IMR-90 (cell line): ENCODE data around the gene GIMAP8. TPM values are rescaled to one million over a fixed set of nuclear protein-coding genes. Genes with fewer than 3 reads are reported as not detected.

Source experiments
- ATAC-seq: fragments of 200-7000 bp; cut with Tn5 transposase; 2 replicates; pipeline ENCODE4 v1.9.1; 2020; ENCODE audit warnings: low read depth, mild to moderate bottlenecking, moderate library complexity
- BruUV-seq: library from RNA; stranded (reverse); fragments of 400-500 nt; replicated peaks from 2 replicates; lab custom pipeline; 2021; lab: Mats Ljungman, UMichigan
- CTCF ChIA-PET: fragments of 300-600 bp; formaldehyde crosslinking; extraction: SDS; loops from one replicate; lab custom pipeline; 2021; ENCODE audit warnings: antibody characterized with exemption; lab: Yijun Ruan, JAX
- POLR2A ChIA-PET: fragments of 300-600 bp; sonication (Branson Sonifier 250); formaldehyde crosslinking; loops from one replicate; lab custom pipeline; 2022; ENCODE audit warnings: antibody characterized with exemption; ENCODE audit not compliant: unreplicated experiment; lab: Charles Lee
- DNase-seq: peaks from one replicate; pipeline ENCODE4 v3.0.0; 2013
- H2AFZ ChIP-seq: replicated peaks from 2 replicates; pipeline ENCODE3; 2013; ENCODE audit warnings: low read length, mild to moderate bottlenecking; ENCODE audit not compliant: poor library complexity
- H2AK5ac ChIP-seq: 2 replicates; pipeline ENCODE4 v1.6.1; 2013; ENCODE audit warnings: low read depth, low read length, inconsistent platforms
- H2AK9ac ChIP-seq: replicated peaks from 2 replicates; pipeline ENCODE3; 2013; ENCODE audit warnings: mild to moderate bottlenecking, low read depth, low read length, moderate library complexity; ENCODE audit not compliant: poor library complexity
- H2BK120ac ChIP-seq: 2 replicates; pipeline ENCODE4 v1.6.1; 2013; ENCODE audit warnings: low read depth, low read length, inconsistent platforms
- H2BK15ac ChIP-seq: 3 replicates; pipeline ENCODE4 v1.6.1; 2013; ENCODE audit warnings: low read depth, low read length, inconsistent platforms
- H2BK20ac ChIP-seq: 2 replicates; pipeline ENCODE4 v1.6.1; 2013; ENCODE audit warnings: low read depth, mild to moderate bottlenecking, inconsistent platforms, low read length, moderate library complexity
- H2BK5ac ChIP-seq: 2 replicates; pipeline ENCODE4 v1.6.1; 2013; ENCODE audit warnings: mild to moderate bottlenecking, low read depth, low read length, inconsistent platforms; ENCODE audit not compliant: poor library complexity, severe bottlenecking
- H3K14ac ChIP-seq: replicated peaks from 2 replicates; pipeline ENCODE4 v1.6.1; 2013; ENCODE audit warnings: low read depth, low read length, inconsistent platforms
- H3K18ac ChIP-seq: 2 replicates; pipeline ENCODE4 v1.6.1; 2013; ENCODE audit warnings: low read depth, low read length, control low read depth
- H3K23ac ChIP-seq: 2 replicates; pipeline ENCODE4 v1.6.1; 2013; ENCODE audit warnings: low read depth, low read length, inconsistent platforms
- H3K27ac ChIP-seq: 2 replicates; pipeline ENCODE4 v1.5.1; 2013; ENCODE audit warnings: mild to moderate bottlenecking, control low read depth, low read length; ENCODE audit not compliant: insufficient read depth
- H3K27me3 ChIP-seq: 2 replicates; pipeline ENCODE4 v1.6.1; 2013; ENCODE audit warnings: low read length; ENCODE audit not compliant: control insufficient read depth, insufficient read depth
- H3K36me3 ChIP-seq: 2 replicates; pipeline ENCODE4 v1.6.1; 2013; ENCODE audit warnings: low read length, mixed read lengths; ENCODE audit not compliant: control insufficient read depth, insufficient read depth
- H3K4ac ChIP-seq: 2 replicates; pipeline ENCODE4 v1.6.1; 2013; ENCODE audit warnings: low read depth, low read length, inconsistent platforms
- H3K4me1 ChIP-seq: 2 replicates; pipeline ENCODE4 v1.6.1; 2013; ENCODE audit warnings: low read length, mixed read lengths; ENCODE audit not compliant: control insufficient read depth, insufficient read depth
- H3K4me2 ChIP-seq: 2 replicates; pipeline ENCODE4 v1.6.1; 2013; ENCODE audit warnings: low read depth, mild to moderate bottlenecking, control low read depth, low read length, moderate library complexity
- H3K4me3 ChIP-seq: 2 replicates; pipeline ENCODE4 v1.5.1; 2013; ENCODE audit warnings: low read depth, mild to moderate bottlenecking, control low read depth, low read length, moderate library complexity; ENCODE audit not compliant: insufficient read depth
- H3K56ac ChIP-seq: 2 replicates; pipeline ENCODE4 v1.6.1; 2013; ENCODE audit warnings: low read length, inconsistent platforms; ENCODE audit not compliant: insufficient read depth; ENCODE audit errors: extremely low read depth
- H3K79me1 ChIP-seq, 2 experiments: 2 replicates each; pipeline ENCODE4 v1.6.1; 2013; ENCODE audit warnings: low read length in 2 of 2, inconsistent platforms in 1 of 2, low read depth in 1 of 2
- H3K9ac ChIP-seq: 2 replicates; pipeline ENCODE4 v1.6.1; 2013; ENCODE audit warnings: low read depth, low read length, control low read depth
- H3K9me1 ChIP-seq: 2 replicates; pipeline ENCODE4 v1.6.1; 2013; ENCODE audit warnings: low read length, inconsistent platforms; ENCODE audit not compliant: insufficient read depth
- H3K9me3 ChIP-seq: 2 replicates; pipeline ENCODE4 v1.6.1; 2013; ENCODE audit warnings: low read length; ENCODE audit not compliant: control insufficient read depth, insufficient read depth
- H4K20me1 ChIP-seq: 2 replicates; pipeline ENCODE4 v1.6.1; 2013; ENCODE audit warnings: low read length, inconsistent platforms; ENCODE audit not compliant: insufficient read depth
- H4K5ac ChIP-seq: 2 replicates; pipeline ENCODE4 v1.6.1; 2013; ENCODE audit warnings: mild to moderate bottlenecking, low read depth, low read length, control low read depth
- H4K8ac ChIP-seq, 2 experiments: 2 replicates each; pipeline ENCODE4 v1.6.1; 2013; ENCODE audit warnings: low read depth in 2 of 2, low read length in 2 of 2, control low read depth in 1 of 2, inconsistent platforms in 1 of 2
- H4K91ac ChIP-seq: 2 replicates; pipeline ENCODE4 v1.6.1; 2013; ENCODE audit warnings: low read depth, low read length, inconsistent platforms; ENCODE audit not compliant: insufficient read depth
- BHLHE40 ChIP-seq: fragments of 150-350 bp; IDR thresholded peaks from 2 replicates; pipeline ENCODE4 v1.6.1; 2016; ENCODE audit warnings: mild to moderate bottlenecking, low read depth, low read length
- CEBPB ChIP-seq: IDR thresholded peaks from 2 replicates; pipeline ENCODE4 v1.6.1; 2012; ENCODE audit warnings: low read depth, low read length, improper control_type of control experiment
- CHD1 ChIP-seq: IDR thresholded peaks from 2 replicates; pipeline ENCODE4 v1.6.1; 2012; ENCODE audit warnings: low read depth, low read length, improper control_type of control experiment
- FOS ChIP-seq: fragments of 150-350 bp; IDR thresholded peaks from 2 replicates; pipeline ENCODE4 v1.6.1; 2016; ENCODE audit warnings: low read depth, low read length
- MAFK ChIP-seq: IDR thresholded peaks from 2 replicates; pipeline ENCODE4 v1.6.1; 2012; ENCODE audit warnings: low read depth, low read length, improper control_type of control experiment
- MAZ ChIP-seq: IDR thresholded peaks from 2 replicates; pipeline ENCODE4 v1.6.1; 2012; ENCODE audit warnings: low read depth, mild to moderate bottlenecking, low read length, improper control_type of control experiment, moderate library complexity, borderline replicate concordance
- MXI1 ChIP-seq: IDR thresholded peaks from 2 replicates; pipeline ENCODE4 v1.6.1; 2012; ENCODE audit warnings: low read depth, mild to moderate bottlenecking, low read length, moderate library complexity, borderline replicate concordance
- POLR2A ChIP-seq: IDR thresholded peaks from 2 replicates; pipeline ENCODE4 v1.6.1; 2012; ENCODE audit warnings: mild to moderate bottlenecking, low read depth, low read length
- RCOR1 ChIP-seq: IDR thresholded peaks from 2 replicates; pipeline ENCODE4 v1.6.1; 2012; ENCODE audit warnings: mild to moderate bottlenecking, low read length, improper control_type of control experiment; ENCODE audit not compliant: insufficient replicate concordance
- RFX5 ChIP-seq: IDR thresholded peaks from 2 replicates; pipeline ENCODE4 v1.8.0; 2012; ENCODE audit warnings: low read depth, mild to moderate bottlenecking, low read length, moderate library complexity
- SMC3 ChIP-seq: fragments of 150-350 bp; IDR thresholded peaks from 2 replicates; pipeline ENCODE4 v1.6.1; 2016; ENCODE audit warnings: low read depth, mild to moderate bottlenecking, antibody characterized with exemption, low read length, moderate library complexity
- WGBS, 2 experiments: methylation state at CpG; one replicate each; pipeline versions ENCODE4 v1.1.5 to v1.1.7; 2013; ENCODE audit warnings: missing lambda C conversion rate in 2 of 2; ENCODE audit not compliant: insufficient read length in 1 of 2; ENCODE audit errors: extremely low coverage in 2 of 2; 5-methylcytosine and 5-hydroxymethylcytosine counted together
- dilution Hi-C: fragments of 300-500 bp; cut with HindIII; formaldehyde crosslinking; loops from one replicate; pipeline ENCODE4 v1.14.3; 2018; ENCODE audit warnings: low sequenced_read_pairs; ENCODE audit not compliant: unreplicated experiment
- in situ Hi-C: fragments of 300-500 bp; cut with MboI; formaldehyde crosslinking; loops from 3 replicates; pipeline ENCODE4 v1.14.3; 2019; ENCODE audit warnings: low sequenced_read_pairs, inconsistent platforms, mixed read lengths
- intact Hi-C: fragments of 100-400 bp; cut with micrococcal nuclease; formaldehyde crosslinking; loops from 2 replicates; pipeline ENCODE4 v1.10.0; 2022
- polyA plus RNA-seq, 3 experiments: library from polyadenylated mRNA; depleted of rRNA; stranded (reverse); fragments of >200 nt; gene quantifications; 2 replicates each; pipeline ENCODE4 v1.2.3, GENCODE V29; 2012; ENCODE audit warnings: low replicate concordance in 1 of 3
- total RNA-seq: library from RNA; depleted of rRNA; stranded (reverse); fragments of >200 nt; gene quantifications from 2 replicates; pipeline ENCODE4 v1.2.3, GENCODE V29; 2012
- TF ChIP-seq, protein P1 (sequence below): fragments of 150-350 bp; IDR thresholded peaks from 2 replicates; pipeline ENCODE4 v1.6.1; 2017; ENCODE audit warnings: mild to moderate bottlenecking, antibody characterized with exemption, low read length, low read depth

Gene GIMAP8
- total and polyA plus RNA-seq, 2 of the 4 experiments (the other 2 are of a cell fraction) = not detected

GRCh38 chr7:150431839-150432658, 18.4 kb upstream of the GIMAP8 start (continued):
- TF ChIP-seq FOS = no peak

GRCh38 chr7:150432915-150433892, 17.2 kb upstream of the GIMAP8 start:
- Histone ChIP-seq H3K18ac (no peak overlapping the region), H3K4me2 (no peak overlapping the region), H2BK120ac (no peak overlapping the region), H2AK9ac (no peak overlapping the region), H3K4me3 (no peak overlapping the region), H3K27ac (no peak overlapping the region), H4K8ac (no peak overlapping the region), H2BK15ac (no peak overlapping the region), H3K79me1 (no peaks in the 10 kb centered on the region), H3K27me3 (no peaks in the 10 kb centered on the region), H3K36me3 (no peaks in the 10 kb centered on the region), H2AK5ac (no peak overlapping the region), H4K5ac (no peak overlapping the region), H4K91ac (no peak overlapping the region), H3K23ac (no peak overlapping the region), H3K9me1 (no peaks in the 10 kb centered on the region), H3K4me1 (peaks cover 19% of the 10 kb centered on the region), H2BK5ac (no peak overlapping the region), H3K14ac (no peak overlapping the region), H3K4ac (no peak overlapping the region), H2AFZ (no peak overlapping the region), H3K56ac (no peak overlapping the region), H3K9me3 (no peaks in the 10 kb centered on the region), H2BK20ac (no peak overlapping the region), H4K20me1 (no peaks in the 10 kb centered on the region), H3K9ac (no peak overlapping the region)
- ChIA-PET CTCF (interaction anchor here (0.6 to 0.8 kb wide), 3 partner anchors 63 to 446 kb away, joined by 3 to 5 read pairs (median 4); no protein-coding TSS in a partner anchor), POLR2A (no interaction called here)
- WGBS, 2 experiments = 63% methylated on average over 7 of the region's 14 CpGs; no CpG with 5 or more reads in 1 of the 2 experiments
- in situ Hi-C loops (no loop called here), dilution Hi-C loops (no loop called here), intact Hi-C loops (no loop called here)
- no TSS peak for BruUV-seq
- no peak for ATAC-seq
- no peak for DNase-seq
- TF ChIP-seq RFX5 (no peak), BHLHE40 (no peak), CHD1 (no peak), POLR2A (no peak), MAFK (no peak), SMC3 (no peak), RCOR1 (no peak), MAZ (no peak), FOS (no peak), MXI1 (no peak), CEBPB (no peak)
- TF ChIP-seq, protein P1, sequence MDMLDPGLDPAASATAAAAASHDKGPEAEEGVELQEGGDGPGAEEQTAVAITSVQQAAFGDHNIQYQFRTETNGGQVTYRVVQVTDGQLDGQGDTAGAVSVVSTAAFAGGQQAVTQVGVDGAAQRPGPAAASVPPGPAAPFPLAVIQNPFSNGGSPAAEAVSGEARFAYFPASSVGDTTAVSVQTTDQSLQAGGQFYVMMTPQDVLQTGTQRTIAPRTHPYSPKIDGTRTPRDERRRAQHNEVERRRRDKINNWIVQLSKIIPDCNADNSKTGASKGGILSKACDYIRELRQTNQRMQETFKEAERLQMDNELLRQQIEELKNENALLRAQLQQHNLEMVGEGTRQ = no peak
